22Rv1 (cell line): ENCODE results near the gene PRDX1.

Experiments used
- H3K27ac ChIP-seq: fragments of 450-650 bp; 2 replicates; pipeline ENCODE4 v1.5.1; 2017
- ZFX ChIP-seq: fragments of 450-650 bp; IDR thresholded peaks from 2 replicates; pipeline ENCODE4 v1.6.1; 2017; ENCODE audit warnings: antibody characterized with exemption, borderline replicate concordance
- TF ChIP-seq, protein P1 (sequence below): fragments of 450-650 bp; IDR thresholded peaks from 2 replicates; pipeline ENCODE4 v1.5.1; 2017; ENCODE audit warnings: mild to moderate bottlenecking

PRDX1 gene

DNA sequence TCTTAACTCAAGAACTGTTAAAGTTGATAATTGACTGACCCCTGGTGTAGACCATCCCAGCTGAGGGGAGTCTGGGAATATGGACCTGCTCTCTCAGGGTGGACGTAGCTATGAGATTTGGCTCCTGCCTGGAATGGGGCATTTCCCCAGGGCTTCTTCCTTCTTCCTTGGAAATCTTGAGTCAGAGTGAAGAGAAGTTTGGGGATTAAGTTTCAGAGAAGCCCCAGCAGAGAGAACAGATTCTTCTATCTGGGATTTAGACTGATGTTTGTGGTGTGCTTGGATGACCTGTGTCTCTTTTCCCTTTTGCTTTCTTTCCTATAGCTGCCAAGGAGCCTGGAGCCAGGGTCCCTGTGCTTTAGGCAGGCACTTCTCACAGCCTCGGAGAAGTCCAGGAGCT is 42.2 kb upstream of the PRDX1 start:
- TF ChIP-seq, protein P1, sequence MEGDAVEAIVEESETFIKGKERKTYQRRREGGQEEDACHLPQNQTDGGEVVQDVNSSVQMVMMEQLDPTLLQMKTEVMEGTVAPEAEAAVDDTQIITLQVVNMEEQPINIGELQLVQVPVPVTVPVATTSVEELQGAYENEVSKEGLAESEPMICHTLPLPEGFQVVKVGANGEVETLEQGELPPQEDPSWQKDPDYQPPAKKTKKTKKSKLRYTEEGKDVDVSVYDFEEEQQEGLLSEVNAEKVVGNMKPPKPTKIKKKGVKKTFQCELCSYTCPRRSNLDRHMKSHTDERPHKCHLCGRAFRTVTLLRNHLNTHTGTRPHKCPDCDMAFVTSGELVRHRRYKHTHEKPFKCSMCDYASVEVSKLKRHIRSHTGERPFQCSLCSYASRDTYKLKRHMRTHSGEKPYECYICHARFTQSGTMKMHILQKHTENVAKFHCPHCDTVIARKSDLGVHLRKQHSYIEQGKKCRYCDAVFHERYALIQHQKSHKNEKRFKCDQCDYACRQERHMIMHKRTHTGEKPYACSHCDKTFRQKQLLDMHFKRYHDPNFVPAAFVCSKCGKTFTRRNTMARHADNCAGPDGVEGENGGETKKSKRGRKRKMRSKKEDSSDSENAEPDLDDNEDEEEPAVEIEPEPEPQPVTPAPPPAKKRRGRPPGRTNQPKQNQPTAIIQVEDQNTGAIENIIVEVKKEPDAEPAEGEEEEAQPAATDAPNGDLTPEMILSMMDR: no peak
- TF ChIP-seq ZFX: no peak
- no peak overlapping the region for H3K27ac ChIP-seq

DNA sequence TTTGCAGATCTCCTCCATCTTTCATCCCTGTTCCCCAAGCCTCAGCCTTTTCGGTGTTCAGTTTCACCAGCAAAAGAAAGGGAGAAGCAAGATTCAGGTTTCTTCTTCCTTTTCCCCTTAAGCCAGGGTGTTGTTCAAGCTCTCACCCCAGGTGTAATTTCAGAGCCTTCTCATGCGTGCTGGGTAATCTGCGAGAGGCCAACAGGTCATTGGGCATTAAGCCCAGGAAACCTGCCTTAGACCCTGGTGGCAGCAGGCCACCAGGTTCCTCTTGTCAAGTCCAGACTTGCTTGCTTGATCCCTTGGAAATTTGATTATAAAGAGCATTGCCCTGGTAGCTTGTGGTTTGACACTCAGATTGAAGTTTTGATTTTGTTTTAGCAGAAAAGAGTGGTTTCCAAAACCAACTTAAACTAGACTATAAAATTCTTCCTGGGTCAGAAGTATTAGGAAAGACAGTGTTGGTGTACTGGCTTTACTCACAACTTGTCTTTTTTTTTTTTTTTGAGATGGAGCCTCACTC is 35.8 kb upstream of the PRDX1 start:
- 0 out of 2 replicates have a peak overlapping the region, but pooled peaks have one; percentile 20 for H3K27ac ChIP-seq
- no peak for TF ChIP-seq ZFX
- TF ChIP-seq, protein P1: no peak

DNA sequence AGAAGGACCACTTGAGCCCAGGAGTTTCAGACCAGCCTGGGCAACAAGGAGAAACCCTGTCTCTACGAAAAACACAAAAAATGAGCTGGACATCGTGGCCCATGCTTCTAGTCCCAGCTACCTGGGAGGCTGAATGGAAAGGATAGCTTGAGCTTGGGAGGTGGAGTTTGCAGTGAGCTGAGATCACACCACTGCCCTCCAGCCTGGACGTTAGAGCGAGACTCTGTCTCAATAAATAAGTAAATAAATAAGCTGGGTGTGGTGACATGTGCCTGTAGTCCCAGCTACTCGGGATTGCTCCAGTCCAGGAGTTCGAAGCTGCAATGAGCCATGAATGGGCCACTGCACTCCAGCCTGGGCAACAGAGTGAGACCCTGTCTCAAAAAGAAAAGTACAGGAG is 32.5 kb upstream of the PRDX1 start:
- peak overlapping the region; percentile 36; the same call in 1 of the 2 replicates for H3K27ac ChIP-seq
- TF ChIP-seq, protein P1: no peak
- TF ChIP-seq ZFX: no peak

DNA sequence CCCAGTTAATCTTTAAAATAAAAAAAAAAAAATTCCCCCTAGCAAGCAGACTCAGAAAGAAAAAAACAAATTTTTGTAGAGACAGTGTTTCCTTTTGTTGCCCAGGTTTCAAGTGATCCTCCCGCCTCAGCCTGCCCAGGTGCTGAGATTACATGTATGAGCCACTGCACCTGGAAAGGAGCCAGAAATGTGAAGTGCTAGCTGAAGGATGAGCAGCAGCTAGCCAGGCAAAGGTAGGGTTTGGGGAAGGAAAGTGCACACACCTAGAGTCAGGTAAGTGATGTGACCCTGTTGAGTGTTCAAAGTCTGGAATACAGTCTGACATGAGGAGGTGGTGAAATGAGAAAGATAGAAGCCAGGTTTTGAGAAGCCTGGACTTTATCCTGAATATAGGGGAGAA is 30.6 kb upstream of the PRDX1 start:
- H3K27ac ChIP-seq: 0 out of 2 replicates have a peak overlapping the region, but pooled peaks have one; percentile 98
- TF ChIP-seq, protein P1: no peak
- no peak for TF ChIP-seq ZFX

DNA sequence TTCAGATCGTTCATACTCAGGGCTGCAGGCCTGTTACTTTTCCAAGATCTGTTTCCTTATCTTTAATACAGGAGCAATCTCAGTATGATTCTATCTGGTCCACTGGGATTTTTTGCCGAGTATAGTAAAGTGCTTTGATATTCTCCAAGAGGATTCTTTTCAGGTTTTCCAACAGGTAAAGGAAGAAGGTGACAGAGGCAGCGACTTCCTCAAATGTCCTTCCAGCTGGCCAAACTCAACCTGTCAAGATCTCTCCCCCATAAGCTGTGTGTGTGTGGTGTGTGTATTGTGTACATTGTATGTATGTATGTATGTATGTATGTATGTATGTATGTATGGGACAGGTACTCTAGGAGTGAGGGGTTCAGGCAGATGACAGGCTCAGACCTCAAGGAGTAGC is 30.0 kb upstream of the PRDX1 start:
- peak overlapping the region; percentile 98 for H3K27ac ChIP-seq
- TF ChIP-seq, protein P1: no peak
- no peak for TF ChIP-seq ZFX

DNA sequence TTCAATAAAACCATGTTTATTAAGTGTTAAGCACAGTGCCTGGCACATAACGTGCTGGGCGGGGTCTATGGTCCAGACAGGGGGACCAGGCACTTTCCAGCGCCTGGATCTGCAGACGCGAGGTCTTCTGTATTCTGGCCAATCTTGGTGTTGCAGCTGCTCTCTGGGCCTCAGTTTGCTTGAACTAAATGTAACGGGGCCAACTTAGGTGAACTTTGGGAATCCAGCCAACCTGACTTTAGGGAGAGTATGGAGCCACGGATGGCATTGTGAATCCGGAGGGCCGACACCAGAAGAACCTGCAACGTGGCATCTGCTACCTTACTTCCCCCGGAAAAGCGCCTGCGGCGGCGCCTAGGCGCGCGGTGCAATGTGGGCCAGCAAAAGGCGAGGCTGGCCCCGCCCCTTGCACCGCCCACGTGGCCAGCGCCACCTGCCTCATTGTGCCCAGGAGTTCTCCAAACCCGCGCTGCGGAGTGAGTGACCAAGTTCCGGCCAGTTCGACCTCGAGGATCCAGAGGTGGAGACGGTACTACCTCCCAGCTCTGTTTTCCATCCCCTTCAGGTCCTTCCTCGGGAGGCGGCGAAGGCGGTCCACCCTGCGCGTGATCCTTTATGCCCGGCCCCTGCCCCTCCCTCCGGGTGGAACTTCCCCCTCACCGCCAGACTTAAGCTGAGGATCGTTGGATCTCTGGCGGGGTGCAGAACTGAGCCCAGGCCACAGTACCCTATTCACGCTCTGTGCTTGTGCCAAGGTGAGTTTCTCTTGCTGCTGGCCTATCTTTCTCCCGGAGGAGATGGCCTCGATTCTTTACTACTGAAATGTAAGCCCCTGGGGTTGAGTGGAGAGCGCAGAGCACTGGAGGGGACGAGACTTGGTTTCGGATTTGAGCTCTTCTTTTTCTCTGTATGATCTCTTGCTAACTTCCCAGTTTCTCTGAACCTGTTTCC is 29.0 kb upstream of the PRDX1 start, which contains the start of gene AKR1A1:
TSS of gene AKR1A1 (plus strand) at position 426 of the 951 bp plus-strand sequence. CDS start 10,969 bp downstream, outside the sequence.
- TF ChIP-seq, protein P1: peak; percentile 9; the same call in 1 of the 2 replicates
- TF ChIP-seq ZFX: no peak
- H3K27ac ChIP-seq: peak within 1 kb of the TSS; percentile 98
